ENCODE data around the gene SYPL2.

Gene SYPL2

DNA sequence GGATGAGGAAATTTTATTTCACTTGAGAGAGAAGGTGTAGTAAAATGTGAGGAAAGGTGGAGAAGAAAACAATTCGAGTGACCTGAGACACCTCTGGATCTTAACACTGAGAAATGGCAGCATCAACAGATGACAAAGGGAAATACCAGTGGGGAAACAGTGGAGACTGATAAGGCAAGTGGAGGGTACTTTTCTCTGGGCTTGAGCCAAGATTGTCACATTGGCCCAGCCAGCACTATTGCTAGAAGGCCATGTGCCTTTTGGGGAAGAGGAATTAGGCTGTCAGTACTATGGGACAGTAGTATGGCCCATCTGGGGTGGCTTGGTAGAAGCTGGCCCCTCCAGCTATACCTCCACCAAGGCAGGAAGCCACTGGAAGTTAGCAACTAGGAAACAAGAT, 8.4 kb downstream of the SYPL2 start:
- Histone ChIP-seq H3K9ac (ENCODE audit: low read depth, low read length) (no peak overlapping the region), H3K4me3 (ENCODE audit: low read depth, low read length) (no peak overlapping the region), H3K27me3 (ENCODE audit: control insufficient read depth, insufficient read depth, low read length) (no peaks in the 10 kb centered on the region), H3K36me3 (ENCODE audit: control insufficient read depth, insufficient read depth, low read length) (no peaks in the 10 kb centered on the region), H3K9me3 (ENCODE audit: control insufficient read depth, insufficient read depth, low read length) (no peaks in the 10 kb centered on the region), H3K4me1 (ENCODE audit: control insufficient read depth, insufficient read depth, low read length) (no peaks in the 10 kb centered on the region)

DNA sequence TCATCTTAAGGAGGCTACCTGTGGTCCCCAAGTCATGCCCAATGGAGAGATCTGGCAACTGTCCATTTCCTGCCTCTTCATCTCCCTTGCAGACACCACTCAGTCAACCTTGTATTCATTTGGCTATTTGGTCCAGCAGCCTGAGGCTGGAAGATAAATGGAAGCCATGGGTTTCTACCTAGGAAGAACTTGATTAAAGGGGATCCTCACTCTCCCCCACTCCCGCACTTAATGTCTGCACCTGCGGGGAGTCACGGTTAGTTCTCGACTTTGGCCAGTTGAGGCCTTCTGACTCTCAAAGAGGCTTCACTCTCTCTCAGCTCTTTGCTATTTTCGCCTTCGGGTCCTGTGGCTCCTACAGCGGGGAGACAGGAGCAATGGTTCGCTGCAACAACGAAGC, 8.9 kb downstream of the SYPL2 start:
- H3K9ac ChIP-seq (ENCODE audit: low read depth, low read length), result no peak overlapping the region
- no peaks in the 10 kb centered on the region for H3K27me3 ChIP-seq (ENCODE audit: control insufficient read depth, insufficient read depth, low read length)
- H3K36me3 ChIP-seq (ENCODE audit: control insufficient read depth, insufficient read depth, low read length), result no peaks in the 10 kb centered on the region
- no peaks in the 10 kb centered on the region for H3K4me1 ChIP-seq (ENCODE audit: control insufficient read depth, insufficient read depth, low read length)
- H3K9me3 ChIP-seq (ENCODE audit: control insufficient read depth, insufficient read depth, low read length), result no peaks in the 10 kb centered on the region
- no peak overlapping the region for H3K4me3 ChIP-seq (ENCODE audit: low read depth, low read length)

DNA sequence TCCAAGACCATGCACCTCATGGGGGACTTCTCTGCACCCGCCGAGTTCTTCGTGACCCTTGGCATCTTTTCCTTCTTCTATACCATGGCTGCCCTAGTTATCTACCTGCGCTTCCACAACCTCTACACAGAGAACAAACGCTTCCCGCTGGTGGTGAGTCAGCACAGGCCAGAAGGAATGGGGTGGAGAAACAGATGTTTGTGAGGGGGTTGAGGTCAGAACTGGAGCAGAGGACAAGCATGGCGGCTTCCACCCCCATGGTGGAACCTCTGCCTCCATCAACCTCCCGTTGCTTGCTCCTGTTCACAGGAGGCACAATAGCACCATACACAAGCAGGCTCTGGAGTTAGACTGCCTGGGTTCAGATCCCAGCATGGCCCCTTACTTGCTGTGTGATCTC, 10.5 kb downstream of the SYPL2 start:
- no peaks in the 10 kb centered on the region for H3K36me3 ChIP-seq (ENCODE audit: control insufficient read depth, insufficient read depth, low read length)
- no peak overlapping the region for H3K4me3 ChIP-seq (ENCODE audit: low read depth, low read length)
- H3K4me1 ChIP-seq (ENCODE audit: control insufficient read depth, insufficient read depth, low read length), result no peaks in the 10 kb centered on the region
- H3K27me3 ChIP-seq (ENCODE audit: control insufficient read depth, insufficient read depth, low read length), result no peaks in the 10 kb centered on the region
- no peak overlapping the region for H3K9ac ChIP-seq (ENCODE audit: low read depth, low read length)
- H3K9me3 ChIP-seq (ENCODE audit: control insufficient read depth, insufficient read depth, low read length), result no peaks in the 10 kb centered on the region

DNA sequence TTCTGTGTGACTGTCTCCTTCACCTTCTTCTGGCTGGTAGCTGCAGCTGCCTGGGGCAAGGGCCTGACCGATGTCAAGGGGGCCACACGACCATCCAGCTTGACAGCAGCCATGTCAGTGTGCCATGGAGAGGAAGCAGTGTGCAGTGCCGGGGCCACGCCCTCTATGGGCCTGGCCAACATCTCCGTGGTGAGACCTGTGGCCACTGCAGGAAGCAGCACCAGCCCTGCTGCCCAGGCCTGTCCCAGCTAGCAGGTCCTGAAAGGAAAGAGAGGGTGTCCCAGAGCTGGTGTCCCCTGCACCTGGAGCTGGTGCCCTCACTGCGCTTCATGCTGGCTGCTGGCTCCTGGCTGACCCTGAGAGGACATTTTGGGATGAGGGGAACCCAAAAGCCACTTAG, 11.5 kb downstream of the SYPL2 start:
- peaks cover 2% of the 10 kb centered on the region for H3K27me3 ChIP-seq (ENCODE audit: control insufficient read depth, insufficient read depth, low read length)
- H3K36me3 ChIP-seq (ENCODE audit: control insufficient read depth, insufficient read depth, low read length), result no peaks in the 10 kb centered on the region
- H3K4me1 ChIP-seq (ENCODE audit: control insufficient read depth, insufficient read depth, low read length), result no peaks in the 10 kb centered on the region
- H3K9me3 ChIP-seq (ENCODE audit: control insufficient read depth, insufficient read depth, low read length), result no peaks in the 10 kb centered on the region
- no peak overlapping the region for H3K4me3 ChIP-seq (ENCODE audit: low read depth, low read length)
- H3K9ac ChIP-seq (ENCODE audit: low read depth, low read length), result no peak overlapping the region

DNA sequence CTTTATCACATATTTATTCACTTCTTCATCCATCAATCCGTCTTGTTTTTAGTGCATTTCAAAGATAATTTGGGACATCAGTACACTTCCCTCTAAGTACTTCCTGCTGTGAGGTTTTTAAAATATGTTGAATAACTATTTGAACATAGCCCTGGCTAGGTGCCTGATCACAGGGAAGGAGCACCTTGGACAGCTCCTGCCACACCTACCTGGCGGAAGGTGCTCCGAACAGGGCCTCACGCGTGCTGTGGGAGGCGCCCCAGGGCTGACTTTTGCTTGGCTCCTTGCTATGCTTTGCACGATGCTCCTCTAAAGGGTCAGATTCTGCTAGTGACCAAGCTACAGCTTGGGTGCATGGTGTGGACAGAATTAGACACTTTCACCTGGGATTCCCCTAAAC, 12.5 kb downstream of the SYPL2 start:
- Histone ChIP-seq H3K36me3 (ENCODE audit: control insufficient read depth, insufficient read depth, low read length) (no peaks in the 10 kb centered on the region), H3K9me3 (ENCODE audit: control insufficient read depth, insufficient read depth, low read length) (no peaks in the 10 kb centered on the region), H3K4me3 (ENCODE audit: low read depth, low read length) (no peak overlapping the region), H3K4me1 (ENCODE audit: control insufficient read depth, insufficient read depth, low read length) (no peaks in the 10 kb centered on the region), H3K9ac (ENCODE audit: low read depth, low read length) (no peak overlapping the region), H3K27me3 (ENCODE audit: control insufficient read depth, insufficient read depth, low read length) (peaks cover 2% of the 10 kb centered on the region)

DNA sequence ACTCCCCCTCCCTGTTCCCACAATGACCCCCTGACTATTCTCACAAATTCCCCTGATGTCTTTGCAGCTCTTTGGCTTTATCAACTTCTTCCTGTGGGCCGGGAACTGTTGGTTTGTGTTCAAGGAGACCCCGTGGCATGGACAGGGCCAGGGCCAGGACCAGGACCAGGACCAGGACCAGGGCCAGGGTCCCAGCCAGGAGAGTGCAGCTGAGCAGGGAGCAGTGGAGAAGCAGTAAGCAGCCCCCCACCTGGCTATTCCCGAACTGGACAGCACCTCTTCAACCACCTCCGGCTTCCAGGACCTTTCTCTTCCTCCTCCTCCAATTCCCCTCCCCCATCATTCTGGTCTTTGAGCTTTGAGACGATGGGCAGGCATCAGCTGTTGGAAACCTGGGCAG, 13.0 kb downstream of the SYPL2 start:
- Histone ChIP-seq H3K9ac (ENCODE audit: low read depth, low read length) (no peak overlapping the region), H3K4me3 (ENCODE audit: low read depth, low read length) (no peak overlapping the region), H3K4me1 (ENCODE audit: control insufficient read depth, insufficient read depth, low read length) (no peaks in the 10 kb centered on the region), H3K27me3 (ENCODE audit: control insufficient read depth, insufficient read depth, low read length) (peaks cover 2% of the 10 kb centered on the region), H3K36me3 (ENCODE audit: control insufficient read depth, insufficient read depth, low read length) (no peaks in the 10 kb centered on the region), H3K9me3 (ENCODE audit: control insufficient read depth, insufficient read depth, low read length) (no peaks in the 10 kb centered on the region)

DNA sequence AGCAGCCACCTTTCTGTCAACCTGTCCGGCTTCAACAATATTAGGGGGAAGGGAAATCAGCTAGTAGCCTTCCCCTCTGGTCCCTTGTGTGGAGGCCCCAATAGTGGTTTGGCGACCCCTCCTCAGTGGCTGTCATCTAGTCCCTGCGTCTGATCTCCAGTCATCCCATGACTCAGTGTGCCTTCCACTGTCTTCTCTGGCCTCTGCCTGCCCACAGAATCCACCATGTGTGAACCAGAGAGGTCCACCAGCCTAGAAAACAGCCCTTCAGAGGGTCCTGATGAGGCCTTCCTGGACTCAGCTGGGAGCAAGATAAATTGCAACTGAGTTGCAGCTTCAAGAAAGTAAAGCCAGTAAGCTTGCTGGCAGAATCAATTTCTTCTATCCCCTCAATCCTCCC, 13.6 kb downstream of the SYPL2 start:
- no peak overlapping the region for H3K9ac ChIP-seq (ENCODE audit: low read depth, low read length)
- H3K9me3 ChIP-seq (ENCODE audit: control insufficient read depth, insufficient read depth, low read length), result no peaks in the 10 kb centered on the region
- H3K4me1 ChIP-seq (ENCODE audit: control insufficient read depth, insufficient read depth, low read length), result no peaks in the 10 kb centered on the region
- no peak overlapping the region for H3K4me3 ChIP-seq (ENCODE audit: low read depth, low read length)
- no peaks in the 10 kb centered on the region for H3K36me3 ChIP-seq (ENCODE audit: control insufficient read depth, insufficient read depth, low read length)
- H3K27me3 ChIP-seq (ENCODE audit: control insufficient read depth, insufficient read depth, low read length), result peaks cover 2% of the 10 kb centered on the region

DNA sequence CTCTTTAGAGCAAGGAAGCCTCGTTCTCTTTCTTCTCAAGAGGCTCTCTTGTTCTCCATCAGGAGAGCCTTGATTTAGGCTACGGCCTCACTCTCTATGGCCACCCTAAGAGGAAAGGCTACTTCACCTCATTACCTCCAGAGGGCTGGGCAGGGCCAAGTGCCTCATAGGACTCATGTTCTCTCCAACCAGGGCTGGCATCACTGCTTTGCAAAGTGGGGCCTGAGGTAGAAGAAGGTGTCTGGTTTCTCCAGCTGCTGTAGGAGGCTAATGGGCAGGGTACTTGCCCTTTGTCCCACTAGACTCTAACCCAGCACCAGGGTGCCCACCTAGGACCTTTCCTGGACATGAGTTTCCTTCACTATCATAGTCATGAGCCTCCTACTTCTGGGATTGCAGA, 15.3 kb downstream of the SYPL2 start:
- Histone ChIP-seq H3K9ac (ENCODE audit: low read depth, low read length) (no peak overlapping the region), H3K4me3 (ENCODE audit: low read depth, low read length) (no peak overlapping the region)

DNA sequence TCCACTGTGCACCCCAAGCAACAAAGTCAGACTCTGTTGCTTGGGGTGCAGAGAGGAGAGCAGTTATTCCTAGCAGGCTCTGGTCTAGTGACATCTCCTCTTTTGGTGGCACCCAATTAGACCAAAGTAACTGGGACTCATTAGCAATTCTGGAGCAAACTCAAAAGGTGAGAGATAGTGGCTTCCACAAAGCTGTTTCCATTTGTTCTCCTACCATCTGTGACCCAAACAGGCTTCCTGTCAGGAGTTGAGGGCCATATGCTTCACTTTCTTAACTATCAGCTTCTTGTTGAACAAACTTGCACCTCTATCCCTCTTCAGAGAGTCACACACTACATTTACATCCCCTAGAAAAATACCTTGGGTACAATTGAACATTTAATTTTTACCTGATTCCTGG, 15.9 kb downstream of the SYPL2 start:
- H3K4me1 ChIP-seq (ENCODE audit: control insufficient read depth, insufficient read depth, low read length), result peaks cover 3% of the 10 kb centered on the region
- no peaks in the 10 kb centered on the region for H3K9me3 ChIP-seq (ENCODE audit: control insufficient read depth, insufficient read depth, low read length)
- peaks cover 4% of the 10 kb centered on the region for H3K36me3 ChIP-seq (ENCODE audit: control insufficient read depth, insufficient read depth, low read length)
- no peak overlapping the region for H3K4me3 ChIP-seq (ENCODE audit: low read depth, low read length)
- H3K9ac ChIP-seq (ENCODE audit: low read depth, low read length), result no peak overlapping the region
- H3K27me3 ChIP-seq (ENCODE audit: control insufficient read depth, insufficient read depth, low read length), result peaks cover 2% of the 10 kb centered on the region

More for the DNA sequence above, 15.3 kb downstream of the SYPL2 start:
- H3K9me3 ChIP-seq (ENCODE audit: control insufficient read depth, insufficient read depth, low read length), result no peaks in the 10 kb centered on the region
- H3K27me3 ChIP-seq (ENCODE audit: control insufficient read depth, insufficient read depth, low read length), result peaks cover 2% of the 10 kb centered on the region
- peaks cover 4% of the 10 kb centered on the region for H3K36me3 ChIP-seq (ENCODE audit: control insufficient read depth, insufficient read depth, low read length)
- H3K4me1 ChIP-seq (ENCODE audit: control insufficient read depth, insufficient read depth, low read length), result peaks cover 3% of the 10 kb centered on the region

DNA sequence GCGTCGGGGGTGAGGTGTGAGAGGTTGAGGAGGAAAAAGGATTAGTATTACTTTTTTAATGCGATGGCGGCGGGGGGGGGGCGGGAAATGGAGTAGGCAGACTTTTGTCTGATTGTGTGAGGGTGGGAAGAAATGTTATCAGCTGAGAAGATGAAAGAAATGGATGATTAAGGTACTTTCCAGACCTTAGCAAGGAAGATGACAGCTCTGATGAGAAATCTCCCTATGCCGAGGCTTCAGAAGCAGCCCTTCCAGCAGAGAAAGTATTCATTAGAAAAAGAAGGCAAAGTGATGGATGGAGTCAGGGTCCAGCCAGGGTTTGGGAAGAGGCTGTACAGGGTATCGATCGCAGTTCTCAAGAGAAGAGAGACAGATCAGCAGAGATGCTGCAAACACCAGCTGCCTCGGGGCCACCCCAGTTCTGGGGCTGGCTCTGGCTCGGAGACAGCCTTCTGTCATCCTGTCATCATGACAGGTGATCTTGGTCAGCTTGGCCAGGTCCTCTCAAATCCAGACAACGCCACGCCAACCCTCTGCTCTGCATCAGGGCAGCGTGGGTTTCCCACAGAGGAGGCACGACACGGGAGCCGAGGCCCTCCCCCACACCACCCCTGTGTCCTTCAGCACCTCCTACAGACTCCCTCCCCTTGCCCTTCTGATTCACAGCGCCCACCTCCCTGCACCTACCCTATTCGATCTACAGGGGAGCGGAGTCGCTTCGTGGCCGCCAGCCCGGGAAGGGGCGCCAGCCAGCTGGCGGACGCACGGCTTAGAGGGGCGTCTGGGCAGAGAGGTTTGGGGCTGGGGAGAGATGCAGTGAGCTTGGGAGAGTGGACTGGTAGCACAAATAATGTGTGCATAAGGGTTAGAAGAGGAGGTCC, 16.7 kb downstream of the SYPL2 start:
- H3K36me3 ChIP-seq (ENCODE audit: control insufficient read depth, insufficient read depth, low read length), result peaks cover 8% of the 10 kb centered on the region
- no peak overlapping the region for H3K9ac ChIP-seq (ENCODE audit: low read depth, low read length)
- H3K9me3 ChIP-seq (ENCODE audit: control insufficient read depth, insufficient read depth, low read length), result no peaks in the 10 kb centered on the region
- peaks cover 3% of the 10 kb centered on the region for H3K4me1 ChIP-seq (ENCODE audit: control insufficient read depth, insufficient read depth, low read length)
- peaks cover 2% of the 10 kb centered on the region for H3K27me3 ChIP-seq (ENCODE audit: control insufficient read depth, insufficient read depth, low read length)
- peak overlapping the region; percentile 87 for H3K4me3 ChIP-seq (ENCODE audit: low read depth, low read length)

DNA sequence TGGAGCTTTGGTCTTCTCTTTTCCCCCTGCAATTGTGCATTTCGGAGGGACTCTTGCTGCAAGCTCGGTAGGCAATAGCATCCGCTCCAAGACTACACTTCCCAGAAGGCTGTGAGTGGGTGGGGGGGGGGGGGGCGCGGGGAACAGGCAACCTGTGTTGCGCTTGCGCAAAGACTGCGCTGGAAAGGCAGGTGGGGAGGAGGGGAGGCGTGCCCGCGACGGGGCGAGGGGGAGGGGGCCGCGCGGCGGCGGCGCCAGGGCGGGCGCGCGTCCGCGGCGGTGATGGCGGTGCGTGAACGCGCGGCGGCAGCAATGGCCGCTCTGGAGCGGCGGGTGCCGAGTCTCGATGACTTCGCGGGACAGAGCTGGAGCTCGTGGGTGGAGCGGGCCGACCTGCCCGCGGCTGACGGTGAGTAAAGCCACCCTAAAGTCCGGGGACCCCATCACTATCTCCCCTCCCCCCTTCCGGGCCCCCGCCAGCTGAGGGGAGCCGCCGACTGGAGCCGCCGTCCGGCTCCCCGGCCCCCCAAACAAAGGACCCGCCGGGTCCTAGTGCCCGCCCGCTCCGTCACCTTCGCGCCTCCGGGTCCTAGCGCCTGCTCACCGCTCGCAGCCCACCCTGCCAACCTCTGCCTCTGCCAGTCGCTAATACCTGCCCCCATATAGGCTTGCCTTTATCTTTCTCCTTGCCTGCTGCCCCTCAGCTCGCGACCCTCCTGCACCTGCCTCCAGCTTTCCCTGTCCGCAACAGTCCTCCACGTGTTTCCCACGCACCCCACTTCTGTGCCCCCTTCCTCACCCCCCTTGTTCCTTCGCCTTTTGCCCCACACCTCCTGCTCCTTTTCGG, 17.5 kb downstream of the SYPL2 start, which contains the start of gene ATXN7L2:
Gene ATXN7L2 (plus strand): TSS at position 234 of the 847 bp plus-strand sequence. CDS start 49 bp downstream, at position 283.
- Histone ChIP-seq H3K36me3 (ENCODE audit: control insufficient read depth, insufficient read depth, low read length) (peaks cover 11% of the 10 kb centered on the region), H3K9me3 (ENCODE audit: control insufficient read depth, insufficient read depth, low read length) (no peaks in the 10 kb centered on the region), H3K9ac (ENCODE audit: low read depth, low read length) (peak within 1 kb of the TSS; percentile 85), H3K4me1 (ENCODE audit: control insufficient read depth, insufficient read depth, low read length) (peaks cover 3% of the 10 kb centered on the region), H3K4me3 (ENCODE audit: low read depth, low read length) (peak within 1 kb of the TSS; percentile 96), H3K27me3 (ENCODE audit: control insufficient read depth, insufficient read depth, low read length) (peaks cover 2% of the 10 kb centered on the region)

Data from iPS-15b (cell line).